Neuronal stem cell (in vitro differentiated cells): ENCODE data around the gene OLFM1.
A peak's percentile ranks its signal among the peaks of the same experiment; 100 is the strongest.

Experiments
- DNase-seq: peaks from one replicate; pipeline ENCODE4 v3.0.0-alpha.2; 2013; ENCODE audit warnings: low spot score
- H2AFZ ChIP-seq: one replicate; pipeline ENCODE4 v1.6.1; 2013; ENCODE audit warnings: mild to moderate bottlenecking, low read length, inconsistent platforms
- H2AK5ac ChIP-seq: 2 replicates; pipeline ENCODE4 v1.6.1; 2013; ENCODE audit warnings: low read depth, mild to moderate bottlenecking, inconsistent platforms, low read length, moderate library complexity, mixed read lengths
- H2BK120ac ChIP-seq: 2 replicates; pipeline ENCODE4 v1.6.1; 2013; ENCODE audit warnings: low read depth, mild to moderate bottlenecking, inconsistent platforms, low read length, moderate library complexity, mixed read lengths
- H2BK12ac ChIP-seq: one replicate; pipeline ENCODE4 v1.6.1; 2013; ENCODE audit warnings: low read length, inconsistent platforms
- H2BK15ac ChIP-seq: 2 replicates; pipeline ENCODE4 v1.6.1; 2013; ENCODE audit warnings: mild to moderate bottlenecking, low read length, inconsistent platforms, mixed read lengths
- H2BK5ac ChIP-seq: one replicate; pipeline ENCODE4 v1.6.1; 2013; ENCODE audit warnings: inconsistent platforms, mild to moderate bottlenecking, low read length, moderate library complexity
- H3K14ac ChIP-seq: one replicate; pipeline ENCODE4 v1.6.1; 2013; ENCODE audit warnings: low read length, inconsistent platforms
- H3K18ac ChIP-seq: 2 replicates; pipeline ENCODE4 v1.6.1; 2013; ENCODE audit warnings: low read length, inconsistent platforms
- H3K23ac ChIP-seq: 2 replicates; pipeline ENCODE4 v1.6.1; 2013; ENCODE audit warnings: low read depth, mild to moderate bottlenecking, mixed read lengths, low read length, inconsistent platforms; ENCODE audit not compliant: poor library complexity
- H3K27ac ChIP-seq: replicated peaks from 3 replicates; pipeline ENCODE4 v1.5.1; 2013; ENCODE audit warnings: low read length, inconsistent platforms
- H3K27me3 ChIP-seq, 3 experiments: 2 replicates each; pipeline ENCODE4 v1.6.1; 2013; ENCODE audit warnings: low read length in 3 of 3, mild to moderate bottlenecking in 2 of 3, inconsistent platforms in 1 of 3, low read depth in 1 of 3, mixed read lengths in 1 of 3, moderate library complexity in 1 of 3; ENCODE audit not compliant: control insufficient read depth in 3 of 3, insufficient read depth in 3 of 3
- H3K36me3 ChIP-seq, 2 donors: replicated peaks in 1 of 2; 2 replicates each; pipeline ENCODE4 v1.6.1; 2013; ENCODE audit warnings: low read length in 2 of 2; ENCODE audit not compliant: control insufficient read depth in 2 of 2, insufficient read depth in 2 of 2
- H3K4ac ChIP-seq: 2 replicates; pipeline ENCODE4 v1.6.1; 2013; ENCODE audit warnings: inconsistent platforms, mild to moderate bottlenecking, low read length, moderate library complexity
- H3K4me1 ChIP-seq, 2 donors: 1 replicate in 1 of 2; 2 replicates in 1 of 2; pipeline ENCODE4 v1.6.1; 2013; ENCODE audit warnings: low read length in 2 of 2, low read depth in 1 of 2; ENCODE audit not compliant: control insufficient read depth in 2 of 2, insufficient read depth in 1 of 2
- H3K4me2 ChIP-seq: one replicate; pipeline ENCODE4 v1.6.1; 2013; ENCODE audit warnings: mild to moderate bottlenecking, low read length, inconsistent platforms; ENCODE audit not compliant: insufficient read depth, poor library complexity, severe bottlenecking
- H3K4me3 ChIP-seq, 2 donors: 2 replicates each; pipeline ENCODE4 v1.5.1; 2013; ENCODE audit warnings: low read length in 2 of 2, mild to moderate bottlenecking in 2 of 2, inconsistent platforms in 1 of 2, moderate library complexity in 1 of 2
- H3K79me1 ChIP-seq: one replicate; pipeline ENCODE4 v1.6.1; 2013; ENCODE audit warnings: low read depth, mild to moderate bottlenecking, inconsistent platforms, low read length, moderate library complexity
- H3K9ac ChIP-seq: one replicate; pipeline ENCODE4 v1.6.1; 2013; ENCODE audit warnings: mild to moderate bottlenecking, low read depth, low read length, inconsistent platforms; ENCODE audit not compliant: poor library complexity
- H3K9me3 ChIP-seq, 2 donors: replicated peaks in 1 of 2; 2 replicates each; pipeline versions ENCODE3 to v1.6.1; 2013; ENCODE audit warnings: low read length in 2 of 2, mild to moderate bottlenecking in 2 of 2, inconsistent platforms in 1 of 2, low read depth in 1 of 2, mixed read lengths in 1 of 2, moderate library complexity in 1 of 2; ENCODE audit not compliant: control insufficient read depth in 2 of 2, insufficient read depth in 1 of 2
- H4K8ac ChIP-seq: one replicate; pipeline ENCODE4 v1.6.1; 2013; ENCODE audit warnings: low read depth, mild to moderate bottlenecking, inconsistent platforms, low read length, moderate library complexity
- H4K91ac ChIP-seq: one replicate; pipeline ENCODE4 v1.6.1; 2013; ENCODE audit warnings: low read length, low read depth, mild to moderate bottlenecking, inconsistent platforms; ENCODE audit not compliant: poor library complexity
- WGBS, 2 donors: extraction: QIAGEN DNeasy Blood & Tissue Kit; methylation state at CpG; one replicate each; pipeline ENCODE4 v1.1.7; 2013; ENCODE audit warnings: missing lambda C conversion rate in 2 of 2, mixed read lengths in 1 of 2; ENCODE audit not compliant: insufficient read length in 2 of 2, insufficient replicate concordance in 1 of 2; ENCODE audit errors: extremely low coverage in 2 of 2; 5-methylcytosine and 5-hydroxymethylcytosine counted together

The OLFM1 gene

DNA sequence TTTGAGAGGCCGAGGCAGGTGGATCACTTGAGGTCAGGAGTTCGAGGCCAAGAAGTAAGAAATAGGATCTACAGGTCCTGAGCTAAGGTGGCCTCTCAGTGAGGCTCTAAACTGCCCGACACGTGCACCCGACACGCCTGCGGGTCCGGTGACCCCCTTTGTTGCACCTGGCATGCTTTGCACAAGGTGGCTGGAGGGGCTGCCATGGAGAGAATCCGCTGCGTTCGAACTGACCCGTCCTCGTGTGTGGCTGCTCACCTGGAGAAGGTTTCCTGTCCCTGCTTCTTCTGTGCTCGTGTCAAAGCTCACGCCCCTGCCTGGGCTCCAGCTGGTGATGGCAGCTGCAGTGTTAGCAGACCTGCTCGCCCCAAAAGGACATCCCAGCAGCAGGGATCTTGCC is 5.7 kb upstream of the OLFM1 start:
- no peaks in the 10 kb centered on the region for H3K36me3 ChIP-seq
- H3K9me3 ChIP-seq: no peaks in the 10 kb centered on the region
- no peak overlapping the region for H2BK15ac ChIP-seq
- H2BK12ac ChIP-seq: no peak overlapping the region
- peaks cover 0 to 20% (median 16%) of the 10 kb centered on the region in 3 experiments for H3K27me3 ChIP-seq
- no peak overlapping the region for H3K9ac ChIP-seq
- H3K4me2 ChIP-seq: no peak overlapping the region
- H3K4ac ChIP-seq: no peak overlapping the region
- H3K18ac ChIP-seq: no peak overlapping the region
- no peak overlapping the region for H2BK120ac ChIP-seq
- no peak overlapping the region for H2AK5ac ChIP-seq
- no peak overlapping the region for H3K4me3 ChIP-seq
- peaks cover 0 to 3% of the 10 kb centered on the region in 2 donors for H3K4me1 ChIP-seq
- no peak overlapping the region for H3K27ac ChIP-seq
- H3K79me1 ChIP-seq: no peaks in the 10 kb centered on the region
- no peak overlapping the region for H2AFZ ChIP-seq
- H4K8ac ChIP-seq: no peak overlapping the region
- DNase-seq: no peak
- no peak overlapping the region for H2BK5ac ChIP-seq
- WGBS, 2 donors: no CpG with 5 or more reads among the region's 16 CpGs
- H3K23ac ChIP-seq: no peak overlapping the region
- no peak overlapping the region for H3K14ac ChIP-seq
- peak overlapping the region; percentile 23 for H4K91ac ChIP-seq

DNA sequence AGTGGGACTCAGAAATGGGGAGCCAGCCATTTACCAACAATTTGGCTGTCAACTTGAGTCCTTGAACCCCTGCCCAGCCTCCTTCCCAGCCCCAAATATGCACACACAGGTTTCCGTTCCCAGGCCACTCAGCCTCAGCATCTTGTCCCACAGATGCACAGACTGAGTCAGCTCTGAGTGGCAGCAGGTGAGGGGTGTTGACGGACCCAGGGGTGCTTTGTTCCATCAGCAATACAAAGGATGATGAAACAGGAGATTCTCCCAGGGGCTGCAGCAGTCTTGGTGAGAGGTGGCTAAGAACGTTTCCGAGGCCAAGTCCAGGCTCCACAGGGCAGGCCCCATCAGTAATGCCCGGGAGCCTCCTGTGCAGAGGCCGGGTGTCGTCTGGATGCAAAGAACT is 4.9 kb upstream of the OLFM1 start:
- Histone ChIP-seq H3K4me1 (peaks cover 0 to 3% of the 10 kb centered on the region in 2 donors), H3K4me2 (no peak overlapping the region), H4K8ac (no peak overlapping the region), H3K9me3 (no peaks in the 10 kb centered on the region), H3K9ac (no peak overlapping the region), H2BK120ac (no peak overlapping the region), H3K18ac (no peak overlapping the region), H3K23ac (no peak overlapping the region), H2AK5ac (no peak overlapping the region), H2BK12ac (no peak overlapping the region), H4K91ac (no peak overlapping the region), H3K36me3 (no peaks in the 10 kb centered on the region), H3K27ac (no peak overlapping the region), H2AFZ (no peak overlapping the region), H3K4ac (no peak overlapping the region), H3K79me1 (no peaks in the 10 kb centered on the region), H3K27me3 (peaks cover 3 to 22% (median 18%) of the 10 kb centered on the region in 3 experiments), H2BK5ac (no peak overlapping the region), H3K14ac (no peak overlapping the region), H3K4me3 (no peak overlapping the region), H2BK15ac (no peak overlapping the region)
- no peak for DNase-seq
- no CpG with 5 or more reads among the region's 7 CpGs for WGBS, 2 donors

DNA sequence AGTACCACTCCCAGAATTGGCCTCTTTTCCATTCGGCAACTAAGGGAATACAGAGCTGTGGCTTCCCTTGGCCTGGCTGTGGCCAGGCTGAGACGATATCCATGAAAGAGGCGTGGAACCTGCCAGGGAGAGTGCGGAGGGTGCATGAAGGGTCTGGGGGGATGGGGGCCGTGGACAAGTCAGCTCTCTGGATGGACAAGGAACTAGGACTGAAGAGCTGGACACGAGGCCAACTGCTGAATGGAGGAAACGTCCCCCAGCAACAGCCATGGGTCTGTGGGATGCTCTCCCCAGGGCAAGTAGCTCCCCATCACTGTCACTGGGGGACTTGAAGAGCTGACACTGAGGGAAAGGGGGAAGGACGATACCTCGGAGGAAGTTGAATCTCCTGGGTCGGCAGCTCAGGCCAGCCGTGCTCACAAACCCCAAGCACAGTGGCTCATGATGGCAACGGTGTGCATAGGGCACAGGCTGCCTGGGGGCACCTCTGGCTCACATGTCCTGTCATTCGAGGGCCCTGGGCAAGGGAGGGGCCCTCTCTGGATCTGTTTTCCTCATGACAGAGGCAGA is 4.1 kb upstream of the OLFM1 start:
- Histone ChIP-seq H3K14ac (no peak overlapping the region), H3K36me3 (no peaks in the 10 kb centered on the region), H3K9me3 (no peaks in the 10 kb centered on the region), H2BK12ac (no peak overlapping the region), H3K18ac (no peak overlapping the region), H3K23ac (peak overlapping the region; percentile 65), H3K4ac (peak overlapping the region; percentile 11), H3K4me1 (peaks cover 0 to 3% of the 10 kb centered on the region in 2 donors), H3K9ac (no peak overlapping the region), H3K4me3 (no peak overlapping the region), H2AFZ (no peak overlapping the region), H4K91ac (no peak overlapping the region), H2BK15ac (no peak overlapping the region), H2AK5ac (peak overlapping the region; percentile 37), H3K79me1 (no peaks in the 10 kb centered on the region), H2BK120ac (no peak overlapping the region), H3K4me2 (no peak overlapping the region), H3K27ac (no peak overlapping the region), H2BK5ac (no peak overlapping the region), H3K27me3 (peaks cover 6 to 28% (median 24%) of the 10 kb centered on the region in 3 experiments), H4K8ac (no peak overlapping the region)
- no peak for DNase-seq
- no CpG with 5 or more reads among the region's 13 CpGs for WGBS, 2 donors

DNA sequence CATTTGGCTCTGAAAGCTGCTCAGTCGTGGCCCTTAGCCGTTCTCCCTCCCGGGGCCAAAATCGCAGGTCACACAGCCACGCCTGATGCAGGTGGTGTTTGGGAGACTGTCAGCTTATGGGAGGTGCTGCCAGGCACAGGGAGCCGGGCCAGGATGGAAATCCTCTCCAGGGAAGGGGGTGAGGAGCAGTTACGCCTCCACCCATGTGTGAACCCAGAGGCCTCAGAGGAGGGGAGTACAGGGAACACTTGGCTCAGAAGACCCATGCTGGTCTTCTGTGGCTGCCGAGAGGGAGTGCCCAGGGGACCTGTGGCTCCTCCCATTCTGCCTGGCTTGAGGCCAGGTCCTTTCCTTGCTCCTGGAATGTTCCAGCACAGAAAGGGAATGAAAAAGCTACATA is 3.6 kb upstream of the OLFM1 start:
- no peak overlapping the region for H2BK15ac ChIP-seq
- no peak overlapping the region for H3K4ac ChIP-seq
- DNase-seq: no peak
- no peak overlapping the region for H3K9ac ChIP-seq
- H4K91ac ChIP-seq: no peak overlapping the region
- no peak overlapping the region for H3K4me2 ChIP-seq
- H2BK12ac ChIP-seq: no peak overlapping the region
- peaks cover 0 to 3% of the 10 kb centered on the region in 2 donors for H3K4me1 ChIP-seq
- H2BK5ac ChIP-seq: no peak overlapping the region
- peak overlapping the region; percentile 37 for H2AK5ac ChIP-seq
- no CpG with 5 or more reads among the region's 8 CpGs for WGBS, 2 donors
- no peak overlapping the region for H2BK120ac ChIP-seq
- peaks cover 11 to 33% (median 29%) of the 10 kb centered on the region in 3 experiments for H3K27me3 ChIP-seq
- peak overlapping the region; percentile 65 for H3K23ac ChIP-seq
- no peak overlapping the region for H3K14ac ChIP-seq
- H2AFZ ChIP-seq: no peak overlapping the region
- no peak overlapping the region for H3K27ac ChIP-seq
- H4K8ac ChIP-seq: no peak overlapping the region
- H3K79me1 ChIP-seq: no peaks in the 10 kb centered on the region
- H3K36me3 ChIP-seq: no peaks in the 10 kb centered on the region
- no peak overlapping the region for H3K4me3 ChIP-seq
- no peak overlapping the region for H3K18ac ChIP-seq
- no peaks in the 10 kb centered on the region for H3K9me3 ChIP-seq
